Sigmoid colon (tissue), 4 donors: ENCODE measurements around the gene KCNMB3.

Experiments
- CTCF ChIP-seq, 4 experiments: fragments of 450-650 bp in 3 of 4; fragments of 200-600 bp in 1 of 4; IDR thresholded peaks; one replicate each; pipeline ENCODE4 v1.5.1; 2016 to 2019; ENCODE audit warnings: antibody characterized with exemption in 4 of 4, mild to moderate bottlenecking in 3 of 4, moderate library complexity in 2 of 4
- EP300 ChIP-seq, 4 donors: sonication (generic); formaldehyde crosslinking; IDR thresholded peaks; one replicate each; pipeline ENCODE4 v1.6.1; 2017; ENCODE audit warnings: antibody characterized with exemption in 4 of 4
- POLR2A ChIP-seq, 2 donors: fragments of 450-650 bp; IDR thresholded peaks; one replicate each; pipeline ENCODE4 v1.6.1; 2016; ENCODE audit warnings: antibody characterized with exemption in 2 of 2, mild to moderate bottlenecking in 2 of 2, moderate library complexity in 2 of 2
- POLR2AphosphoS5 ChIP-seq, 4 donors: sonication (generic); formaldehyde crosslinking; IDR thresholded peaks; one replicate each; pipeline ENCODE4 v1.6.1; 2017; ENCODE audit warnings: antibody characterized with exemption in 4 of 4

- no peak for TF ChIP-seq CTCF (IDR thresholded peaks at IDR 0.05)
- TF ChIP-seq POLR2A (IDR thresholded peaks at IDR 0.05), result no peak
- TF ChIP-seq POLR2AphosphoS5 (IDR thresholded peaks at IDR 0.05), result no peak
- no peak for TF ChIP-seq EP300 (IDR thresholded peaks at IDR 0.05)
Observed at GRCh38 chr3:179297971-179298725, 47.2 kb upstream of the KCNMB3 start.
